Liver (tissue), 9 donors: ENCODE data around the gene REST. TPM values are rescaled to one million over a fixed set of nuclear protein-coding genes. Genes with fewer than 3 reads are reported as not detected.

Experiments
- DNase-seq: peaks from one replicate; pipeline ENCODE4 v3.0.0-alpha.2; 2017; ENCODE audit warnings: low spot score
- H3K27ac ChIP-seq, 2 donors: one replicate each; pipeline ENCODE4 v1.7.0; 2013; ENCODE audit warnings: inconsistent platforms in 2 of 2, low read length in 2 of 2, control low read depth in 1 of 2, low read depth in 1 of 2, mild to moderate bottlenecking in 1 of 2
- H3K27me3 ChIP-seq, 4 donors: one replicate each; pipeline versions ENCODE4 v1.6.1 to v1.7.0; 2013; ENCODE audit warnings: low read length in 3 of 4, inconsistent platforms in 1 of 4, mild to moderate bottlenecking in 1 of 4, moderate library complexity in 1 of 4; ENCODE audit not compliant: control insufficient read depth in 4 of 4, insufficient read depth in 4 of 4
- H3K36me3 ChIP-seq, 4 donors: one replicate each; pipeline versions ENCODE4 v1.6.1 to v1.7.0; 2013; ENCODE audit warnings: low read length in 3 of 4, mild to moderate bottlenecking in 3 of 4, low read depth in 1 of 4, moderate library complexity in 1 of 4; ENCODE audit not compliant: control insufficient read depth in 4 of 4, insufficient read depth in 3 of 4
- H3K4me1 ChIP-seq, 4 donors: one replicate each; pipeline versions ENCODE4 v1.6.1 to v1.7.0; 2013; ENCODE audit warnings: low read length in 3 of 4, mild to moderate bottlenecking in 3 of 4, moderate library complexity in 1 of 4; ENCODE audit not compliant: control insufficient read depth in 4 of 4, insufficient read depth in 4 of 4
- H3K4me3 ChIP-seq, 3 donors: one replicate each; pipeline versions ENCODE4 v1.6.1 to v1.7.0; 2013; ENCODE audit warnings: low read length in 3 of 3, control low read depth in 1 of 3, low read depth in 1 of 3, mild to moderate bottlenecking in 1 of 3
- H3K9ac ChIP-seq, 2 donors: one replicate each; pipeline ENCODE4 v1.7.0; 2013; ENCODE audit warnings: low read length in 2 of 2, mild to moderate bottlenecking in 2 of 2, moderate library complexity in 2 of 2, control low read depth in 1 of 2, low read depth in 1 of 2
- H3K9me3 ChIP-seq, 4 donors: one replicate each; pipeline versions ENCODE4 v1.6.1 to v1.7.0; 2013; ENCODE audit warnings: low read length in 3 of 4; ENCODE audit not compliant: control insufficient read depth in 4 of 4
- ATF3 ChIP-seq: IDR thresholded peaks from 2 replicates; pipeline ENCODE4 v1.6.1; 2016; ENCODE audit warnings: antibody characterized with exemption
- CTCF ChIP-seq: fragments of 150-350 bp; IDR thresholded peaks from 2 replicates; pipeline ENCODE4 v1.5.1; 2017; ENCODE audit warnings: improper control_type of control experiment, low read depth, low read length; ENCODE audit not compliant: missing input control
- EGR1 ChIP-seq, 2 donors: IDR thresholded peaks; 2 replicates each; pipeline ENCODE4 v1.6.1; 2016 to 2018; ENCODE audit warnings: antibody characterized with exemption in 2 of 2, low read depth in 2 of 2
- FOXA1 ChIP-seq: IDR thresholded peaks from 2 replicates; pipeline ENCODE4 v1.6.1; 2016; ENCODE audit warnings: antibody characterized with exemption
- FOXA2 ChIP-seq: IDR thresholded peaks from 2 replicates; pipeline ENCODE4 v1.6.1; 2016; ENCODE audit warnings: antibody characterized with exemption
- GABPA ChIP-seq, 2 donors: IDR thresholded peaks in 1 of 2; conservative IDR thresholded peaks in 1 of 2; 2 replicates each; pipeline ENCODE4 v1.6.1; 2016; ENCODE audit warnings: antibody characterized with exemption in 2 of 2, mild to moderate bottlenecking in 1 of 2, moderate library complexity in 1 of 2
- HNF4A ChIP-seq, 2 donors: conservative IDR thresholded peaks; 2 replicates each; pipeline ENCODE4 v1.6.1; 2016; ENCODE audit warnings: antibody characterized with exemption in 2 of 2, mild to moderate bottlenecking in 2 of 2
- HNF4G ChIP-seq: IDR thresholded peaks from 2 replicates; pipeline ENCODE4 v1.6.1; 2016; ENCODE audit warnings: antibody characterized with exemption
- JUND ChIP-seq, 2 donors: IDR thresholded peaks; 2 replicates each; pipeline ENCODE4 v1.6.1; 2016; ENCODE audit warnings: antibody characterized with exemption in 2 of 2
- MAX ChIP-seq: IDR thresholded peaks from 2 replicates; pipeline ENCODE4 v1.6.1; 2016; ENCODE audit warnings: antibody characterized with exemption
- NR2F2 ChIP-seq: IDR thresholded peaks from 2 replicates; pipeline ENCODE4 v1.6.1; 2016; ENCODE audit warnings: antibody characterized with exemption
- RAD21 ChIP-seq, 2 donors: IDR thresholded peaks; 2 replicates each; pipeline ENCODE4 v1.6.1; 2016; ENCODE audit warnings: antibody characterized with exemption in 2 of 2, mild to moderate bottlenecking in 2 of 2
- REST ChIP-seq: IDR thresholded peaks from 2 replicates; pipeline ENCODE4 v1.6.1; 2016; ENCODE audit warnings: antibody characterized with exemption, mild to moderate bottlenecking
- RXRA ChIP-seq, 2 donors: IDR thresholded peaks; 2 replicates each; pipeline ENCODE4 v1.6.1; 2017 to 2018; ENCODE audit warnings: antibody characterized with exemption in 2 of 2, mild to moderate bottlenecking in 1 of 2
- TAF1 ChIP-seq: conservative IDR thresholded peaks from 2 replicates; pipeline ENCODE4 v1.6.1; 2016; ENCODE audit warnings: antibody characterized with exemption, mild to moderate bottlenecking
- YY1 ChIP-seq: IDR thresholded peaks from 2 replicates; pipeline ENCODE4 v1.6.1; 2016; ENCODE audit warnings: antibody characterized with exemption, mild to moderate bottlenecking
- ZBTB33 ChIP-seq: IDR thresholded peaks from 2 replicates; pipeline ENCODE4 v1.6.1; 2016; ENCODE audit warnings: antibody characterized with exemption
- WGBS: extraction: QIAGEN DNeasy Blood & Tissue Kit; methylation state at CpG from one replicate; pipeline ENCODE4 v1.1.7; 2013; 5-methylcytosine and 5-hydroxymethylcytosine counted together
- polyA plus RNA-seq, 2 donors: library from polyadenylated mRNA; stranded (reverse) in 1 of 2; unstranded in 1 of 2; fragments of 200-250 nt in 1 of 2; fragments of >200 nt in 1 of 2; fragmentation: Nextera tagmentation in 1 of 2; extraction: Ambion mirVana in 1 of 2; gene quantifications; one replicate each; pipeline versions ENCODE4 v1.2.1 to v1.2.3, GENCODE V29; 2013 to 2015
- total RNA-seq, 2 donors: library from RNA; depleted of rRNA; stranded (reverse); fragments of >200 nt; gene quantifications; one replicate each; pipeline ENCODE4 v1.2.3, GENCODE V29; 2014
- donor health status: healthy.
- donor health status: healthy.
- donor health status: healthy.
- donor health status: healthy.
- donor health status: healthy.

REST gene
- total and polyA plus RNA-seq, 4 donors = 3.7 to 18.1 (median 12.4) TPM

GRCh38 chr4:56927196-56927595, 19.5 kb downstream of the REST start:
- DNase-seq = no peak
- H3K9me3 ChIP-seq = no peaks in the 10 kb centered on the region
- no peaks in the 10 kb centered on the region for H3K27me3 ChIP-seq
- WGBS = 91% methylated on average over 2 of the region's 2 CpGs
- H3K9ac ChIP-seq = no peak overlapping the region
- H3K4me3 ChIP-seq = no peak overlapping the region
- H3K36me3 ChIP-seq = peaks cover 16 to 22% (median 19%) of the 10 kb centered on the region in 4 donors
- H3K27ac ChIP-seq = no peak overlapping the region
- no peaks in the 10 kb centered on the region for H3K4me1 ChIP-seq
- no peak for TF ChIP-seq FOXA2
- no peak for TF ChIP-seq TAF1
- TF ChIP-seq ATF3 = no peak
- TF ChIP-seq GABPA (IDR thresholded peaks at IDR 0.05 in 1 of 2, conservative IDR thresholded peaks at IDR 0.05 in 1 of 2) = no peak
- TF ChIP-seq JUND (IDR thresholded peaks at IDR 0.05) = no peak
- TF ChIP-seq YY1 = no peak
- no peak for TF ChIP-seq HNF4A (conservative IDR thresholded peaks at IDR 0.05)
- no peak for TF ChIP-seq HNF4G

GRCh38 chr4:56930638-56931037, 22.9 kb downstream of the REST start:
- no peaks in the 10 kb centered on the region for H3K27me3 ChIP-seq
- no peak for DNase-seq
- no peaks in the 10 kb centered on the region for H3K9me3 ChIP-seq
- no peaks in the 10 kb centered on the region for H3K4me1 ChIP-seq
- 96% methylated on average over 7 of the region's 7 CpGs for WGBS
- no peak for TF ChIP-seq YY1
- TF ChIP-seq TAF1 = no peak
- no peak for TF ChIP-seq ZBTB33
- TF ChIP-seq NR2F2 = no peak
- TF ChIP-seq EGR1 (IDR thresholded peaks at IDR 0.05; ENCODE audit: low read depth in 2 of 2) = no peak
- TF ChIP-seq FOXA2 = no peak
- TF ChIP-seq HNF4G = no peak
- no peak for TF ChIP-seq ATF3
- no peak for TF ChIP-seq RXRA (IDR thresholded peaks at IDR 0.05)
- no peak for TF ChIP-seq CTCF
- no peak for TF ChIP-seq JUND (IDR thresholded peaks at IDR 0.05)
- no peak for TF ChIP-seq MAX
- TF ChIP-seq HNF4A (conservative IDR thresholded peaks at IDR 0.05) = no peak
- TF ChIP-seq FOXA1 = no peak
- TF ChIP-seq RAD21 (IDR thresholded peaks at IDR 0.05) = no peak
- TF ChIP-seq GABPA (IDR thresholded peaks at IDR 0.05 in 1 of 2, conservative IDR thresholded peaks at IDR 0.05 in 1 of 2) = no peak
- no peak for TF ChIP-seq REST
- H3K27ac ChIP-seq = no peak overlapping the region
- peaks cover 11 to 18% (median 13%) of the 10 kb centered on the region in 4 donors for H3K36me3 ChIP-seq
- H3K9ac ChIP-seq = no peak overlapping the region
- H3K4me3 ChIP-seq = no peak overlapping the region
